DMS79 (cell line): ENCODE data around the gene CARD6.
A peak's percentile ranks its signal among the peaks of the same experiment; 100 is the strongest.
"Not testable (repeated sequence)": the region's sequence is repeated elsewhere in the genome, so short reads cannot be mapped to it uniquely, and the experiment has no call there.

Source experiments
- DNase-seq: peaks from one replicate; lab custom pipeline; 2025; lab: John Stamatoyannopoulos, UW

The CARD6 gene

GRCh38 chr5:40828021-40828631 is 13.0 kb upstream of the CARD6 start:
- no peak for DNase-seq

GRCh38 chr5:40828690-40829661 is 12.2 kb upstream of the CARD6 start:
- no peak for DNase-seq

GRCh38 chr5:40829748-40830533 is 11.2 kb upstream of the CARD6 start:
- no peak for DNase-seq

- no peak for DNase-seq
These were observed 9.6 kb upstream of the CARD6 start for GRCh38 chr5:40831346-40832210.

- no peak for DNase-seq
These were observed 8.8 kb upstream of the CARD6 start for GRCh38 chr5:40832345-40832744.

GRCh38 chr5:40833712-40834229 is 7.4 kb upstream of the CARD6 start:
- DNase-seq = no peak

- no peak for DNase-seq
These were observed 6.7 kb upstream of the CARD6 start for GRCh38 chr5:40834391-40834848.

- DNase-seq = peak; percentile 83
These were observed 6.0 kb upstream of the CARD6 start, which contains the start of gene RPL37 for GRCh38 chr5:40834849-40835787. Gene RPL37, minus strand, starts transcription at chr5:40835222. Its CDS starts 37 bp downstream, at chr5:40835185.

- no peak for DNase-seq
These were observed 3.1 kb upstream of the CARD6 start for GRCh38 chr5:40838086-40838485.

- DNase-seq = no peak
These were observed 1.2 kb downstream of the CARD6 start for GRCh38 chr5:40842351-40842750.

- DNase-seq = no peak
These were observed 3.4 kb downstream of the CARD6 start for GRCh38 chr5:40844565-40844964.

- no peak for DNase-seq
These were observed 5.2 kb downstream of the CARD6 start for GRCh38 chr5:40846371-40846770.

GRCh38 chr5:40847525-40847924 is 6.4 kb downstream of the CARD6 start:
- DNase-seq = no peak

GRCh38 chr5:40853632-40854192 is 12.5 kb downstream of the CARD6 start:
- DNase-seq = peak; percentile 41

GRCh38 chr5:40860711-40861110 is 19.5 kb downstream of the CARD6 start:
- DNase-seq = no peak

GRCh38 chr5:40865004-40865403 is 23.8 kb downstream of the CARD6 start:
- not testable (repeated sequence) for DNase-seq

GRCh38 chr5:40866844-40867243 is 25.7 kb downstream of the CARD6 start:
- DNase-seq = no peak

GRCh38 chr5:40869384-40869783 is 28.2 kb downstream of the CARD6 start:
- no peak for DNase-seq

GRCh38 chr5:40871177-40871576 is 30.0 kb downstream of the CARD6 start:
- DNase-seq = no peak

GRCh38 chr5:40872253-40872652 is 31.1 kb downstream of the CARD6 start:
- not testable (repeated sequence) for DNase-seq
